Adrenal gland (tissue), 12 donors: Measurements from ENCODE around the gene SH2B3. TPM values are rescaled to one million over a fixed set of nuclear protein-coding genes. Genes with fewer than 3 reads are reported as not detected.

Source experiments
- DNase-seq, 7 donors: peaks; one replicate each; pipeline ENCODE4 v3.0.0-alpha.2; 2019 to 2020
- H3K27ac ChIP-seq, 5 donors: fragments of 200-600 bp; sonication (generic) in 4 of 5; 1 replicate in 3 of 5; 2 replicates in 2 of 5; pipeline versions ENCODE4 v1.5.1 to v1.8.0; 2016 to 2020; ENCODE audit warnings: mild to moderate bottlenecking in 1 of 5
- H3K27me3 ChIP-seq: fragments of 200-600 bp; 2 replicates; pipeline ENCODE4 v1.8.0; 2021
- H3K36me3 ChIP-seq, 2 donors: fragments of 200-600 bp; replicated peaks in 1 of 2; 1 replicate in 1 of 2; 2 replicates in 1 of 2; pipeline versions ENCODE4 v1.5.1 to v1.8.0; 2018 to 2022
- H3K4me1 ChIP-seq, 2 donors: fragments of 200-600 bp; replicated peaks in 1 of 2; 1 replicate in 1 of 2; 2 replicates in 1 of 2; pipeline versions ENCODE4 v1.5.1 to v1.8.0; 2018 to 2021
- H3K4me3 ChIP-seq, 4 donors: fragments of 200-600 bp; sonication (generic) in 3 of 4; one replicate each; pipeline ENCODE4 v1.5.1; 2016 to 2018
- H3K9me3 ChIP-seq, 3 donors: fragments of 200-600 bp; sonication (generic) in 1 of 3; replicated peaks in 1 of 3; 1 replicate in 2 of 3; 2 replicates in 1 of 3; pipeline versions ENCODE4 v1.5.1 to v1.8.0; 2016 to 2021
- CTCF ChIP-seq, 6 experiments: fragments of 450-650 bp in 4 of 6; fragments of 200-600 bp in 2 of 6; sonication (generic) in 1 of 6; IDR thresholded peaks; 1 replicate in 5 of 6; 2 replicates in 1 of 6; pipeline versions ENCODE4 v1.5.1 to v1.8.0; 2016 to 2021; ENCODE audit warnings: antibody characterized with exemption in 6 of 6, mild to moderate bottlenecking in 2 of 6, moderate library complexity in 1 of 6
- POLR2A ChIP-seq, 2 donors: fragments of 450-650 bp; IDR thresholded peaks; one replicate each; pipeline ENCODE4 v1.6.1; 2017; ENCODE audit warnings: antibody characterized with exemption in 2 of 2, mild to moderate bottlenecking in 2 of 2, moderate library complexity in 1 of 2
- WGBS, 4 donors: extraction: QIAGEN DNeasy Blood & Tissue Kit in 2 of 4; methylation state at CpG; one replicate each; pipeline versions ENCODE4 v1.1.5 to v1.1.7; 2013 to 2017; 5-methylcytosine and 5-hydroxymethylcytosine counted together
- intact Hi-C, 2 donors: fragments of 100-400 bp; cut with DNase I; formaldehyde crosslinking; loops; one replicate each; pipeline versions ENCODE4 v1.14.1 to v1.15.0; 2022 to 2023
- polyA plus RNA-seq, 3 donors: library from polyadenylated mRNA; stranded (reverse); fragments of 200-250 nt in 2 of 3; fragments of 350-450 nt in 1 of 3; fragmentation: Illumina TruSeq in 1 of 3; extraction: RNeasy Lipid Tissue Mini Kit (QIAGEN cat#74804) in 1 of 3; gene quantifications; one replicate each; pipeline ENCODE4 v1.2.3, GENCODE V29; 2013 to 2014
- total RNA-seq, 9 donors: library from RNA; depleted of rRNA in 4 of 9; stranded (reverse); fragments of >200 nt in 4 of 9; fragments of 120-200 nt in 1 of 9; fragmentation: NEBNext Ultra II Directional in 1 of 9; extraction: Animal tissue kit (Norgen Biotek cat#: 25700) in 1 of 9; gene quantifications; one replicate each; pipeline versions ENCODE4 v1.1.0 to v1.2.4, GENCODE V29; 2013 to 2023
- donor health status: healthy with polysubstance abuse.
- donor health status: Bipolar disorder and iron deficiency.
- donor health status: DM: yes; HTN: yes; CAD: no.
- donor health status: DM: no; HTN: no; CAD: no.
- donor health status: DM: no; HTN: no; CAD: no.
- donor health status: DM: yes; HTN: yes; CAD: no.

The SH2B3 gene
- total and polyA plus RNA-seq, 12 donors = 5.8 to 70.3 (median 28.5) TPM

GRCh38 chr12:111429828-111430432 is 24.2 kb downstream of the SH2B3 start:
- H3K36me3 ChIP-seq = no peaks in the 10 kb centered on the region
- peaks cover 17 to 85% of the 10 kb centered on the region in 2 donors for H3K4me1 ChIP-seq
- TF ChIP-seq CTCF (IDR thresholded peaks at IDR 0.05) (no peak), POLR2A (IDR thresholded peaks at IDR 0.05) (no peak)
- intact Hi-C loops = no loop called here
- no peak overlapping the region for H3K4me3 ChIP-seq
- no peaks in the 10 kb centered on the region for H3K27me3 ChIP-seq
- H3K27ac ChIP-seq = peak overlapping the region in 2 of 5 donors; percentile 64 to 72
- 56 to 85% (median 67%) methylated on average over 2 to 21 of the region's 21 CpGs for WGBS, 4 donors
- DNase-seq = no peak
- no peaks in the 10 kb centered on the region for H3K9me3 ChIP-seq

GRCh38 chr12:111430433-111431353 is 25.0 kb downstream of the SH2B3 start:
- Histone ChIP-seq H3K36me3 (no peaks in the 10 kb centered on the region), H3K27me3 (no peaks in the 10 kb centered on the region), H3K4me1 (peaks cover 22 to 88% of the 10 kb centered on the region in 2 donors), H3K27ac (peak overlapping the region in 4 of 5 donors; percentile 13 to 72 (median 48)), H3K4me3 (no peak overlapping the region), H3K9me3 (no peaks in the 10 kb centered on the region)
- intact Hi-C loops = no loop called here
- WGBS, 4 donors = 45 to 70% (median 59%) methylated on average over 10 to 17 of the region's 17 CpGs
- DNase-seq = no peak
- TF ChIP-seq CTCF (IDR thresholded peaks at IDR 0.05) (no peak), POLR2A (IDR thresholded peaks at IDR 0.05) (no peak)

- TF ChIP-seq POLR2A (IDR thresholded peaks at IDR 0.05) (no peak), CTCF (IDR thresholded peaks at IDR 0.05) (no peak)
- Histone ChIP-seq H3K27ac (no peak overlapping the region), H3K4me3 (no peak overlapping the region), H3K9me3 (no peaks in the 10 kb centered on the region), H3K4me1 (peaks cover 22 to 91% of the 10 kb centered on the region in 2 donors), H3K27me3 (no peaks in the 10 kb centered on the region), H3K36me3 (no peaks in the 10 kb centered on the region)
- 83 to 91% (median 86%) methylated on average over 6 of the region's 6 CpGs for WGBS, 4 donors
- intact Hi-C loops = no loop called here
- DNase-seq = no peak
These were observed 26.0 kb downstream of the SH2B3 start for GRCh38 chr12:111431772-111432171.

- no peaks in the 10 kb centered on the region for H3K9me3 ChIP-seq
- H3K4me3 ChIP-seq = no peak overlapping the region
- H3K36me3 ChIP-seq = no peaks in the 10 kb centered on the region
- no peak for DNase-seq
- H3K27me3 ChIP-seq = no peaks in the 10 kb centered on the region
- H3K27ac ChIP-seq = peak overlapping the region; percentile 5 to 84 (median 73)
- TF ChIP-seq CTCF (IDR thresholded peaks at IDR 0.05) (no peak), POLR2A (IDR thresholded peaks at IDR 0.05) (no peak)
- 15 to 24% (median 17%) methylated on average over 3 of the region's 3 CpGs for WGBS, 4 donors
- intact Hi-C loops = no loop called here
- H3K4me1 ChIP-seq = peaks cover 28 to 86% of the 10 kb centered on the region in 2 donors
These were observed 28.3 kb downstream of the SH2B3 start for GRCh38 chr12:111434049-111434448.
